A549 (cell line): ENCODE data around the gene MEP1B.

Source experiments
- EP300 ChIP-seq, 2 experiments: fragments of >200 bp; sonication (Bioruptor Twin); formaldehyde crosslinking; IDR thresholded peaks; 2 replicates in 1 of 2; 3 replicates in 1 of 2; pipeline ENCODE4 v1.6.1; 2016 to 2017
- FOXS1 ChIP-seq: fragments of 250-450 bp; sonication (Bioruptor Pico); IDR thresholded peaks from 2 replicates; pipeline ENCODE4 v1.5.0; 2020; ENCODE audit warnings: mild to moderate bottlenecking, moderate library complexity
- JUN ChIP-seq, 2 experiments: fragments of >200 bp; sonication (Bioruptor Twin); formaldehyde crosslinking; IDR thresholded peaks; 2 replicates in 1 of 2; 3 replicates in 1 of 2; pipeline ENCODE4 v1.6.1; 2016 to 2017
- NFE2L2 ChIP-seq: fragments of 150-350 bp; conservative IDR thresholded peaks from 2 replicates; pipeline ENCODE4 v1.6.1; 2014; ENCODE audit warnings: low read length
- POLR2A ChIP-seq: IDR thresholded peaks from 2 replicates; pipeline ENCODE4 v1.6.1; 2012; ENCODE audit warnings: mild to moderate bottlenecking, low read length
- RFX5 ChIP-seq: fragments of 450-650 bp; IDR thresholded peaks from 2 replicates; pipeline ENCODE4 v1.7.1; 2014; ENCODE audit warnings: antibody characterized with exemption, mild to moderate bottlenecking, moderate library complexity
- TP53 ChIP-seq: fragments of 250-450 bp; sonication (Bioruptor Pico); IDR thresholded peaks from 2 replicates; pipeline ENCODE4 v1.5.0; 2021; ENCODE audit warnings: mild to moderate bottlenecking, moderate library complexity
- TF ChIP-seq, protein P1 (sequence below): fragments of >200 bp; sonication (Bioruptor Twin); formaldehyde crosslinking; IDR thresholded peaks from 3 replicates; pipeline ENCODE4 v1.5.1; 2016
- TF ChIP-seq, protein P2 (sequence below): fragments of 150-350 bp; IDR thresholded peaks from 2 replicates; pipeline ENCODE4 v1.6.1; 2014; ENCODE audit warnings: low read depth, mild to moderate bottlenecking, low read length

DNA sequence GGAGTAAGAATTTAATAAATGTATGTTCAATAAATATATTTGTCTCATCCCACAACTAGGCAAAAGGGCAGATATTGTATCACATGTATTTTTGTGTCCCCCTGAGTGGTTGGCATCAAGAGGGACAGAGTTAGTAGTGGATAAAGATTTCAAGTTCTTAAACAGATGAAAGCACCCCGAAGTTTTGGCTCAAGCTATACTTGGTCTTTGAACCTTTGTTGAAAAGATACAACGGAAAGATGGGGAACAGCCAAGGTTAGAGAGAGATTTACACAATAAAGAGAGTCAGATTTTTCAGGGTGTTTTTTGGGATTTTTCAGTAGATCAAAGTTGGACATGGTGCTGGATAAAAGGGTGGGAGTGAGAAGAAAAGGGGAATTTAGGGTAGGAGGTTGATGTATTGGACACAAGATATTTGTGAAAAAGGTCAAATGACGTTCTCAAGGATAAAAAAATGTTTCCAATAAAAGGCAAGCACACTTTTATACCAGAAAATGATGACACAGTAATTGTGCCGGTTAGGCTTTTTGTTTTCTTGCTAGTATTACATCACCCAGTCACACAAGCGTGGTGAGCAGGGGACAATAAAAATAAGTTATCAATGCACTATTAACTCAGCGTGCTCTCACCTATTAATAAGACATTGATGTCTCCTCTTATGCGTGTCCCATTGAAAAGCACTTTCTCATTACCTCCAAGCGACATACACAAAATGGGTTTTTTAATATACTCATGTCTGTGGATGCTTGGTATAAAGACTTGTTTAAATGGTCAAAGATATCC lies 59.5 kb downstream of the MEP1B start:
- no peak for TF ChIP-seq NFE2L2
- no peak for TF ChIP-seq POLR2A
- TF ChIP-seq EP300 (IDR thresholded peaks at IDR 0.05) = no peak
- TF ChIP-seq, protein P1, sequence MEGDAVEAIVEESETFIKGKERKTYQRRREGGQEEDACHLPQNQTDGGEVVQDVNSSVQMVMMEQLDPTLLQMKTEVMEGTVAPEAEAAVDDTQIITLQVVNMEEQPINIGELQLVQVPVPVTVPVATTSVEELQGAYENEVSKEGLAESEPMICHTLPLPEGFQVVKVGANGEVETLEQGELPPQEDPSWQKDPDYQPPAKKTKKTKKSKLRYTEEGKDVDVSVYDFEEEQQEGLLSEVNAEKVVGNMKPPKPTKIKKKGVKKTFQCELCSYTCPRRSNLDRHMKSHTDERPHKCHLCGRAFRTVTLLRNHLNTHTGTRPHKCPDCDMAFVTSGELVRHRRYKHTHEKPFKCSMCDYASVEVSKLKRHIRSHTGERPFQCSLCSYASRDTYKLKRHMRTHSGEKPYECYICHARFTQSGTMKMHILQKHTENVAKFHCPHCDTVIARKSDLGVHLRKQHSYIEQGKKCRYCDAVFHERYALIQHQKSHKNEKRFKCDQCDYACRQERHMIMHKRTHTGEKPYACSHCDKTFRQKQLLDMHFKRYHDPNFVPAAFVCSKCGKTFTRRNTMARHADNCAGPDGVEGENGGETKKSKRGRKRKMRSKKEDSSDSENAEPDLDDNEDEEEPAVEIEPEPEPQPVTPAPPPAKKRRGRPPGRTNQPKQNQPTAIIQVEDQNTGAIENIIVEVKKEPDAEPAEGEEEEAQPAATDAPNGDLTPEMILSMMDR = no peak
- TF ChIP-seq JUN (IDR thresholded peaks at IDR 0.05) = no peak
- TF ChIP-seq TP53 = no peak
- no peak for TF ChIP-seq RFX5
- TF ChIP-seq FOXS1 = no peak
- TF ChIP-seq, protein P2, sequence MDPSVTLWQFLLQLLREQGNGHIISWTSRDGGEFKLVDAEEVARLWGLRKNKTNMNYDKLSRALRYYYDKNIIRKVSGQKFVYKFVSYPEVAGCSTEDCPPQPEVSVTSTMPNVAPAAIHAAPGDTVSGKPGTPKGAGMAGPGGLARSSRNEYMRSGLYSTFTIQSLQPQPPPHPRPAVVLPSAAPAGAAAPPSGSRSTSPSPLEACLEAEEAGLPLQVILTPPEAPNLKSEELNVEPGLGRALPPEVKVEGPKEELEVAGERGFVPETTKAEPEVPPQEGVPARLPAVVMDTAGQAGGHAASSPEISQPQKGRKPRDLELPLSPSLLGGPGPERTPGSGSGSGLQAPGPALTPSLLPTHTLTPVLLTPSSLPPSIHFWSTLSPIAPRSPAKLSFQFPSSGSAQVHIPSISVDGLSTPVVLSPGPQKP = no peak
